CD4-positive, alpha-beta T cell treated with Interleukin-2 at 100 ng/mL for 4 hours (primary cell): ENCODE results near the gene LRRC27.
"Not testable (repeated sequence)": the region's sequence is repeated elsewhere in the genome, so short reads cannot be mapped to it uniquely, and the experiment has no call there.

Source experiments
- DNase-seq: peaks from one replicate; pipeline ENCODE4 v3.0.0-alpha.2; 2020; ENCODE audit warnings: low spot score

The LRRC27 gene

GRCh38 chr10:132374612-132375011 is 42.6 kb downstream of the LRRC27 start:
- no peak for DNase-seq

DNA sequence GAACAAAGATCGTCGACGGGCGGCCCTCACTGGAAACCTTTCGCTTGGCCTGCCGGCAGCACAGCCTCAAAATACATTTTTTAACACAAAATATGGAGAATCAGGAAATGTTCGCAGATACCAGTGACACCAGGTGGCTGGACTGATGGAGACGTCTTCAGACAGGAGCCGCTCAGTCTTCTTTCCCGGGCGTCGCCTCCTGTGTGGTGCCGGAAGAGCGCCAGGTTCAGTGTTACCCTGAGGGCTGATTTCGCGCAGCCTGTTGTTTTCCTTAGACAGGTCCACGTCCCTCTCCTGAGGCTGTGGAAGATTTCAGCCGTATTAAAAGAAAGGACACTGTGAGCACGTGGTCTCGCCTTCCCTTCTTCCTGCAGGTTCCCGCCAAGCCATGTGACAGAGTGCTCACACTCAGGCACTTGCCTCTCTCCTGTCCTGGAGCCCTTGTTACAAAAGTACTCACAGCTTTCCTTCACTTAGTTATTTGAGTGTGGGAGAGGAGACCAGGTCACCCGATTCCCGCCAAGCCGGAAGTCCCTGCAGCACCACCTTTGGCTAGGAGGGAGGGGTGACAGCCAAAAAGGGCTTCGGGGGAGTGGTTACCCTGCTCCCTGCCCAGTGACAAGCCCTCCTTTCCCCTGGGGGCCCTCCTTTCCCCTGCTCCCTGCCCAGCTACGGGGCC is 43.3 kb downstream of the LRRC27 start:
- no peak for DNase-seq

GRCh38 chr10:132375795-132376297 is 43.9 kb downstream of the LRRC27 start:
- no peak for DNase-seq

DNA sequence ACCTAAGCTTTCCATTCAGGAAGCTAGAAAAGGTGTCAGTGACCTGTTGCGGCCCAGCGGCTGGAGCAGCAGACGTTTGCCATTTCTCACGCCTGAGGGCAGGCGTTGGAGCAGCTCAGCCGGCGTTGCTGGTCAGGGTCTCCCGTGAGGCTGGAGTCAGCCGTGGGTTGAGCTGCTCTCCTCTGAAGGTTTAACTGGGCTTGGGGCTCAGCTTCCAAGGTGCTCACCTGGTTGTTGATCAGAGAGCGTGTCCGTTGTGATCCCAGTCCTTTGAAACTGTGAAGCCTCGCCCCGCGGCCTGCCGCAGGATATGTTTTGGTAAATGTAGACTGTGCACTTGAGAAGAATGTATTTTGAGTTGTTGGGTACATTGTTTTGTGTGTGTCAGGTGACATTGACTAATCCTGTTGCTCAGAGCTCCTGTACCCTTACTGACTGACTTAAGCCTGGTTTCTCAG is 44.4 kb downstream of the LRRC27 start:
- DNase-seq: no peak

- no peak for DNase-seq
These were observed 45.3 kb downstream of the LRRC27 start for GRCh38 chr10:132377326-132377725.

DNA sequence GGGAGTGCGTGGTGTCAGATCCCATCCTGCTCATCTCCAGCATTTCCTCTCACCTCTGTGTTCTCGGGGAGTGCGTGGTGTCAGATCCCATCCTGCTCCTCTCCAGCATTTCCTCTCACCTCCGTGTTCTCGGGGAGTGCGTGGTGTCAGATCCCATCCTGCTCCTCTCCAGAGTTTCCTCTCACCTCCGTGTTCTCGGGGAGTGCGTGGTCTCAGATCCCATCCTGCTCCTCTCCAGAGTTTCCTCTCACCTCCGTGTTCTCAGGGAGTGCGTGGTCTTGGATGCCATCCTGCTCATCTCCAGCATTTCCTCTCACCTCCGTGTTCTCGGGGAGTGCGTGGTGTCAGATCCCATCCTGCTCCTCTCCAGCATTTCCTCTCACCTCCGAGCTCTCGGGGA is 47.0 kb downstream of the LRRC27 start:
- DNase-seq: not testable (repeated sequence)

- DNase-seq: not testable (repeated sequence)
These were observed 49.0 kb downstream of the LRRC27 start for GRCh38 chr10:132380986-132381385.

GRCh38 chr10:132381741-132382140 is 49.7 kb downstream of the LRRC27 start:
- no peak for DNase-seq

DNA sequence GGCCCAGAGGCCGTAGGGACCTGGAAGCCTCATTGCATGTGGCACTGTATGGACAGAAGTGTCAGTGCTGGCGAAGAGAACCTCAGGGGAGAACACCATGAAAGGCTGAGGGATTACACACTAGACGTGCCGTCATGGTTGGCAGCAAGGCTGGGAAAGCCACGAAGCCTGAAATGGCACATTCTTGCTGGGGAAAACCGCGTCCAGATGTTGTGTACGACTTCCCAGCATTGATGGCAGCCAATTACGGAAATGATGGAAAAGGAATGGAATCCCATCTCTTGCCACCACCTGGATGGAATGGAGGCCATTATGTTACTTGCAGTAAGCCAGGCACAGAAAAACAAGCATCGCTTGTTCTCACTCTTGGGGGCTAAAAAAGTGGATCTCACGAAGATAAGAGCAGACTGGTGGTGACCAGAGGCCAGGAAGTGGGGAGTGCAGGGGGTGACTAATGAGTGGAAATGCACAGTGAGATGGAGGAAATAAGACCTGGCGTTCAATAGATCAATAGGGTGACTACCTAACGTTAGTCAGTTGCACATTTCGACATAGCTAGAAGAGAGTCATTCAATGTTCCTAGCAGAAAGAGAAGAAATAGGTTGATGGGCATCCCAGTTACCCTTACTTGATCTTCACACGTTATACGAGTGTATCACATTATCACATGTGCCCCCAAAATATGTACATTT is 50.4 kb downstream of the LRRC27 start:
- DNase-seq: no peak

GRCh38 chr10:132383101-132383500 is 51.1 kb downstream of the LRRC27 start:
- no peak for DNase-seq

- DNase-seq: no peak
These were observed 51.8 kb downstream of the LRRC27 start for GRCh38 chr10:132383751-132384196.

DNA sequence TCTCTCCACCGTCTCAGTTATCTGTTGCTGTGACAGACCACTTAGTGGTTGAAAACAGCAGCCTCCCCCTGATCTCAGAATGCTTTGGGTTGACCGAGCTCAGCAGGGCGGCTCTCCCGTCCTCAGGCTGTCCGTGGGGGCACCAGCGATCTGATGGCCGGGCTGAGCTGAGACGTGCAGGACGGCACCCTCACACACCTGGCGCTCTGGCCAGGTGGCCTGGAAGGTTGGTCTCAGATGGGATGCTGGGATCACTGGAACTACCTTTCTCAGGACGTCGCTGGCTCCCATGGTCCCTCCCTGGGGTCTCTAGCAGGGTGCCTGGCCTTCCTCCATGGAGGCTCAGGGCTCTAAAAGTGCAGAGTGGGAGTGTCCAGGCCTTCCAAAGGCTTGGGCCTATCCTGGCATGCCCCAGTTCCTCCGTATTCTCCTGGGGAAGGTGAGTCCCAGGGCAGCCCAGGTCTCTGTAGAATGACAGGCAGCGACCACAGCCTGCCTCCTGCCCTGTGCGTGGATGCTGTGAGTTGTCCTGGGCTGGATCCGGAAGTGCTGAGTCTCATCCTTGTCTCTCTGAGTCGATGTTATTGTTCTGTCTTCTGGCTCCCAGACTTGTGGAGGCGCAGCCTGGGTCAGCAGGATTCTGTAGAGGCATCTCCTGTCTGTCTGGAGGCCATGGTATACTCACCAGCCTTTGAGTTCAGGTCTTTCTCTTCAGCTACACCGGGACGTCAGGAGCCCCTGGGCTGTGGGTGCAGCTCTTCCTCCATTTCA is 52.8 kb downstream of the LRRC27 start:
- no peak for DNase-seq

DNA sequence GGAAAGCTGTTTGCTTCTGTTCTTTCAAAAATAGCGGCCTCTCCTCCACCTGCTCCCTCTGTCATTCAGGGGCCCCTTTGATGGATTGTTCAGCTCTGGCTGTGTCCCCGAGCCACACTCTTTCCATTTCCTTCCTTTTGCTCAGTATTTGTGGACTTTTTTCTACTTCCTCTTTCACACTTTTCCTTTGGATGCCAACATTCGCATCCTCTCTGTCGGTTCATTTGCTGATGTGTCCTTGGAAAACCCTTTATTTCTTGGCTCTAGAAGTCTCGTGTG is 53.3 kb downstream of the LRRC27 start:
- no peak for DNase-seq

DNA sequence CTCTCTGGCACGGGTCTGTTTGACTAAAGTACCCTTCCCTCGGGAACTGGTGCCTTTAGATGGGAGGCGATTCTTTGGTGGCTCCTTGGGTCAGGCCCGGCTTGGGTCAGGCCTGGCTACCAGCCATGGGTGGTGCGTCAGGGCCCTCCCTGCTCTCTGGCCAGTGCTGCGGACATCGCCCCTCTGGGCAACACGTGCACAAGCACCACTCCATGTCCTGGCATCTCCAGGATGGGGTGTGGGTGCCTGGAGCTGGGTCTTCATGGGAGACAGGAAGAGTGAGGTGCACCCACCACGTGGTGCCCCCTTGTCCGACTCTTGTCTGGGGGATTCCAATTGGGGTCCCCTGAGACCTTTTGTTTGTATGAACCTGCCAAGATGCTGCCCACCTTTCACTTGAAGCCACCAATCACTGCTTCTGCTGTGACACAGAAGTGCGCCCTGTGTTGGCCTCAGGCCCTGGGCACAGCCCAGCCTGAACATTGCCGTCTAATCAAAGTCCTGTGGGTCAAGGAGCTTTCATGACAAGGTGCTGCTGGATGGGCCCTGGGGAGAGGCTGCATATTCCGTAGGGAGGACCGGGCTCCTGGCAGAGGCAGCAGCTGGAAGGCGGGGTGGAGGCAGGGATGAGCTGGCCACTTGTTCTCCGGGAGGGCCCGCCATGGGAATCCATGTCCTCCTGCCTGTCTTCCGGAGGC is 53.9 kb downstream of the LRRC27 start:
- no peak for DNase-seq

GRCh38 chr10:132386419-132386831 is 54.4 kb downstream of the LRRC27 start:
- no peak for DNase-seq

DNA sequence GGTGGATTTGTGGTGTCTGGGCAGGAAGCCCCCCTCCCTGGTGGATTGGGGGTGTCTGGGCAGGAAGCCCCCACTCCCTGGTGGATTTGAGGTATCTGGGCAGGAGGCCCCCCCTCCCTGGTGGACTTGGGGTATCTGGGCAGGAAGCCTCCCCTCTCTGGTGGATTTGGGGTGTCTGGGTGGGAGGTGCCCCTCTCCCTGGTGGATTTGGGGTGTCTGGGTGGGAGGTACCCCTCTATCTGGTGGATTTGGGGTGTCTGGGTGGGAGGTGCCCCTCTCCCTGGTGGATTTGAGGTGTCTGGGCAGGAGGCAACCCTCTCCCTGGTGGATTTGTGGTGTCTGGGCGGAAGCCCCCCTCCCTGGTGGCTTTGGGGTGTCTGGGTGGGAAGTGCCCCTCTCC is 54.9 kb downstream of the LRRC27 start:
- DNase-seq: not testable (repeated sequence)

GRCh38 chr10:132387764-132388210 is 55.8 kb downstream of the LRRC27 start:
- peak; percentile 77 for DNase-seq

DNA sequence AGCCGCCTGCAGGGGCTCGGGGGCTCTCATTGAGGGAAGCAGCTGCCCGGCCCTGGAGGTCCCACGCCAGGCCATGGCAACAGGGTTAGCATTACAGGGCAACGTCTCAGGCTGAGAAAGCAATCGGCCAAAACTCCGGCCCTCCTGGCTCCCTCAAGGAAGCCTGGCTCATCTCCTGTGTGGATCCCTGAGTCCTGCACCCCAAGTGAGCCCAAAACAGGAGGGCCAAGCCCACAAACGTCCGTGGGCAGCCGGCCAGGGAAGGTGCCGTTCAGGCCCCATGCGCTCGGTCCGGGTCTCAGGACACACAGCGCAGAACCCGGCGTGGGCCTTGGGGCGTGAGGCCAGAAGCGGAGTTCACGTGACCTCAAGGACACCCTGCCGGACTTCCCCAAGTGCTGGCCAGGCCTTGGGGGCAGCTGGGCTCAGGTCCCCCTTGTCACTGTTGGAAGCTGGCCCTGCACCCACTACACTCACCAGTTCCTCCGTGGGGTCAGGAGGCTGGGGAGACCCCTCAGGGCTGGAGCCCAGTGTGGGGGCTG is 57.0 kb downstream of the LRRC27 start:
- DNase-seq: no peak

- DNase-seq: no peak
These were observed 57.6 kb downstream of the LRRC27 start for GRCh38 chr10:132389433-132390169.

DNA sequence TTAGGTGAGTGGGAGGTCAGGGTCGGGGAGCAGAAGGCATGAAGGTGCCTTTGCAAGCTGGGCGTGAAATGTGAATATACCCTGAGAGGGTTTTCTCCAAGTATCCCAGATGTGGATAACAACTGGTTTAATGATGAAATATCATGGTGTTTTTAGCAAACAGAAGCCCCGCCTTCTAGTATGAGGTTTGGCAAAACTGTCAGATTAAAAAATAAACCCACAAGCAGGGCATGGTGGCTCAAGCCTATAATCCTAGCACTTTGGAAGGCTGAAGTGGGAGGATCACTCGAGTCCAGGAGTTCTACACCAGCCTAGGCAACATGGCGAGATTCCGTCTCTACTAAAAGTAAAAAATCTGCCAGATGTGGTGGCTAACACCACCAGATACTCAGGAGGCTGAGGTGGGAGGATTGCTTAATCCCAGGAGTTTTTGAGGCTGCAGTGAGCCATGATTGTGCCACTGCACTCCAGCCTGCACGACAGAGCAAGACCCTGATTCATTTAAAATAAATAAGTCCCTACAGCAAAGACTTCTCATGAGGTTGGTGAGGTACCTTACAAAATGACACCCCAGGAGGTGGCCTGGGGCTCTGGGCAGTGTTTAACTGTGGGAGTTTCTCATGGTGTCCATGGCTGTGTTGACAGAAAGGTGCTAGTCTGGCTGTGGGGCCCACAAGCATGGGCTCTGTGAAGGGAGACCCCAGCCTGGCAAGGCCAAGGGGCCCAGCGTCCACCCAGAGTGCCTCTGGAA is 58.4 kb downstream of the LRRC27 start:
- DNase-seq: no peak
